Globus pallidus (tissue), 1 donor: Measurements from ENCODE around the gene SH3BP5.

ENCODE experiments used
- DNase-seq: peaks from one replicate; pipeline ENCODE4 v3.0.0-alpha.2; 2015; ENCODE audit warnings: low spot score

The SH3BP5 gene

DNA sequence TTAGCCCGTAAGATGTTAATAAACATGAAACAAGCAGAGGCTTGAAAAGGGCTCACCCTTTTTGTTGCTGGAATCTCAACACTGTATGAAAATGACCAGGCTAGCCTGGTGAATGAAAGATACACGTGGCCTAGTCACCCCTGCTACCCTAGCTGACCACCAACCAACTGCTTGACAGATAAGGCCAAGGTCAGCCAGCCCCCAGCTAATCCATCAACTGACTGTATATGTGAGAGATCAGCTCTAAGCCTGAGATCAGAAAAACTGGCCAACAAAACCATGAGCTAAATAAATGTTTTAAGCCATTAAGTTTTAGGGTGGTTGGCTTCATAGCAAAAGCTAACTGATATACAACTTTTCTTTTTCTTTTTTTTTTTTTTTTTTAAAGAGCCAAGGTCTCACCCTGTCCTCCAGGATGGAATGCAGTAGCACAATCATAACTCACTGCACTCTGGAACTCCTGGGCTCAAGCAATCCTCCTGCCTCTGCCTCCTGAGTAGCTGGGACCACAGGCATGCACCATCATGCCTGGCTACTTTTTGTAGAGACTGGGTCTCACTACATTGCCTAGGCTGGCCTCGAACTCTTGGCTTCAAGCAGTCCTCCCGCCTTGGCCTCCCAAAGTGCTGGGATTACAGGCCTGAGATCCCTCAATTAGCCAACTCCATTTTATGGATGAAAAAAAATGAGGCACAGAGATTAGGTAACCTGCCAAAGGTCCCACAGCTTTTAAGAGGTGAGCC is 34.6 kb downstream of the SH3BP5 start:
- no peak for DNase-seq

DNA sequence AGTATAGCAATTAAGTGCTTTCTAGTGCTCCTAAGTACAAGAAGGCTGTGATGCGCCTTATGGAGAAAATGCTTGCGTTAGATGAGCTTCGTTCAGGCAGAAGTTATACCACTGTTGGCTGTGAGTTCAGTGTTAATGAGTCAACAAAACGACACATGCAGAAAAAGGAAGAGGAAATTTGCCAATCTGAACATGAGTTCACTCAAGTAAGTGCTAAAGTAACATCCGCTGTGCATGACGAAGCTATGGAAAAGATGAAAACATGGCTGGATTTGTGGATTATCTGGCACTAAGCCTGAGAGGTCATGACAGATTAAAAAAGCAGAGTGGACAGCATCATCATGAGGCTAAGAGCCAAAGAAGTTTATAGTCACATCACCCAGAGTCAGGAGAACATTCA is 36.9 kb downstream of the SH3BP5 start:
- no peak for DNase-seq

DNA sequence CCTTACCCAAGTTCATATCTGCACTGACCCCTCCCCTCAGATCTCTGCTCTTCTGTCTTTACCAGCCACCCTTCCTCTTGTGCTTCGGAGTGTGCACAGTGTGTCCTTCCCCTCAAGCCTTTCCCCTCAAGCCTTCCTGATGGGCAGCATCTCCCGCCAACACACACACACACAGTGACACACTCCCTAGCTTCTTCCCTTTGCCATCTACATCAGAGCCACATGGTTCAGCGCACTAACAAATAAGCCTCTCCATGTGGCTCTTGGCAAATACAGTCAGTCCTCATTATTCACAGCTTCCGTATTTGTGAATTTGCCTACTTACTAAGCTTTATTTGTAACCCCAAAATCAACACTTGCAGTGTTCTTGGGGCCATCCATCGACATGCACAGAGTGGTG is 37.5 kb downstream of the SH3BP5 start:
- DNase-seq, result no peak

DNA sequence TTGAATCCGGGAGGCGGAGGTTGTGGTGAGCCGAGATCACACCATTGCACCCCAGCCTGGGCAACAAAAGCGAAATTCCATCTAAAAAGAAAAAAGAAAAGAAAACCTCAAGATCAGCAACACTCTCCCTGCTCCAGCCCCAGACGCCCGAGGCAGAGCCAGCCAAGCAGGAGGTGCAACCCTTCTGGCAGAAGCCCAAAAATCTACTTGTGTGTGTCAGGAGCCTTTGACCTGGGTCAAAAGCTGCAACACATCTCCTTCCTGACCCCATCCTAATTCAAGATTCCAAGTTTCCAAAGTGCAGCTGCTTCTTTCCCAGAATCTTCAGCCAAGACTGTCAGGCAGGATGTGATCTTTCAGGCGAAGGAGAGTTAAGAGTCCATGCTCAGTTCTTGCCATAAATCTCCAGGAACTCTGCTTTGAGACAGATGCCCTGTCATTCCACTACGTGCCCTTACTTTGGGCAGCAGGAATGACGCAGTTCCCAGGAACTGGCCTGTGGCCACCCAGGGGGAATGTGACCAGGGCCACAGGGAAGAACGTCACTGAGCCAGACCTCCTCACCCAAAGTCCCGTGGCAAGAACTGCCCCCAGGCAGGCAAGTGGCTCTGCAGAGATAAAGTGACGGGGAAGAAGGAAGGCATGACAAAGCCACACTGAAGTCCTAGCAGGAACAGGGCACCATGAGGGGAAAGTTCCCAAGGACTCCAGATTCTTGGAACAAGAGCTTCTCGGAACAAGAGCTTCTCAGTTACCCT is 39.4 kb downstream of the SH3BP5 start:
- no peak for DNase-seq

DNA sequence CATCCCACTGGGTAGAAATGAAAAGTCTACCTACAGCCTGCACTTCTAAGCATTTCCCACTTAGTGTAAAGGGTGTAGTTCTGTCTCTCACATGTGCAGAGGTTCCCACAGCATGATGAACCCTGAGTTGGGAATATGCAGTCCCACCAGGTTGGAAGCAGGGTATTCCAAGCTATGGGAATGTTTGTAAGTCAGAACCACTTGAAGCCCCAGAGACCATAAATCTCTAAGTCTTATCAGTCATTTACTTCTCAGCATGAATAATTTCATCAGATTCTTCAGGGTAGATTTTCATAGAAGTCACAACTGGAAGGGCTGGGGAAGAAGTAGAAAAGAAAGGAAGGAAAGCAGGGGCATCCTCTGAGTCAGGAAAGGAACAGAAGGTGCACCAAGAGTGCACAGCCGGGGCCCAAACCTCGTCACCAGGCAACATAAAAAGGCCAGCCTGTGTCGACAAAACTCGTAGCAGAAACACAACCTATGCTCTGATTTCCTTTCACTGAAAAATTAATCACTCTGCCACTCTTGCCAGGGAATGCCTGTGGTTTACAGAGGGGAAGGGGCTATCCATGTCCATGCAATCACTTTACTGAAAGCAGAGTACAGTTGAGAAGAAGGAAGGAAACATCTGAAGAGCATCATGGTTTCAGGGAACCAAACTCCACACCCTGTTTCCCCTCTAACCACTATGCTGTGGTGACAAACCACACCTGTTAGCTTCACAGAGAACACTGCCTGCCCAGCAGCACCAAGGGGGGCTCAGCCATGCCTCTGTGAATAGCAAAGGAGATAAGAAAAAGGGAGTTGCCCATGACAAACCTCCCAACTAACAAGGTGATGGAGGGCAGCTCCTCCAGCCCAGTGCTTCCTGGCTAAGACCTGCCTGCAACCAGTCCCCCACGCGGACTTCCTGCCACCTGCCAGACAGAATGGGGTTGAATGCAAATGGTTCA is 40.5 kb downstream of the SH3BP5 start:
- no peak for DNase-seq

DNA sequence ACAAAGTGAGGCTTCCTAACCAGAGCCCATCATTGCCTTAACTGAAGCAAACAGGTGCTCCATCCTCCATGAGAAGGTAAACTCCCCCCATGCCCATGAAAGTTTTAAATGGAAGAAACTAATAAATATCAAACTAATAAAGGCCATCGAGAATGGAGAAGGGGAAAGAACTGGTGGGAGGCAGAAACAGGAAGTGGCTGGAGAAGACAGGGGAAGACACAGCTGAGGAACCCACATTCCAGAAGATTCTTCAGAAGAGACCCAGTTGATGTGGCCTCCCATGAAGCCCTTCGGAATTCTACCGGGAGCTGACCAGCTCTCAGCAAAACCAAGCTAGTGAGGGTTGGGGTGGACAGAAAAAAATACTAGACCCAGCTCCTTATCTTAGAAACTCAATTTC is 41.6 kb downstream of the SH3BP5 start:
- no peak for DNase-seq

DNA sequence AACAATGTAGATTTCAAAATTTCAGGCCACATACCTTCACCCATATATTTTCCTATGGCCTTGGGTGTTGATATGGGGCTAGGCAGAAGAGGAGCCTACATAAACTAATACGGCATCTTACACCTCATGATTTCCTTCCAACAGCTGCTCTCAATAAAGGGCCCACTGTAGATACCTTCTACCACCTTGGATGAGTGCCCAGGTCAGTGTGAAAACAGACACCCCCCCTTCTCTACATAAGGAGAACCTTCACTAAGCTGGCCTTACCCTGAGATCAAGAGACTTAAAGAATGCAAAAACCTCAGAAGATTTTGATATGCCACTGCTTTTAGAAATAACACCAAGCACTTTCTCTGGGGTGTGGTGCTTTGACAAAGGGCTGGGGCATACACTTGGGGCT is 42.7 kb downstream of the SH3BP5 start:
- DNase-seq, result no peak

DNA sequence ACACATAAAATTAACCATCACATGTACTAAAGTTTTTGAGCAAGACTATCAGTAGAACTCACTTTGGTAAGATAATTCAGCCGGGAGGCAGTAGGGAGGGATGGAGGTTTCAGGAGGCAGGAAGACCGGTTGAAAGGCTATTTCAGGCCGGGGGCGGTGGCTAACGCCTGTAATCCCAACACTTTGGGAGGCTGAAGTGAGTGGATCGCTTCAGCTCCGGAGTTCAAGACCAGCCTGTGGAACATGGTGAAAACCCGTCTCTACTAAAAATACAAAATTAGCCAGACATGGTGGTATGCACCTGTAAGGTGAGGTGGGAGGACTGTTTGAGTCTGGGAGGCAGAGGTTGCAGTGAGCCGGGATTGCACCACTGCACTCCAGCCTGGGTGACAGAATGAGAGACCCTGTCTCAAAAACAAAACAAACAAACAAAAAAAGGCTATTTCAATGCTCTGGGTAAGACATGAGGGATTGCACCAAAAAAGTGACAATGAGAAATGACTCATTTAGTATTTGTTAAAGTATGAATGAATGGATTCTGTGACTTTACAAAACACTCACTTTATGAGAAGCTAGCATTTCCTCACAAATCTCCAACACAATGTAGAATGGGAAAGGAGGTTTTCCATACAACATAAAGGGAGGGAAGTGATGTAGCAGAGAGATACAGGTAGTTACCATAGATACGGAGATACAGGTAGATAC is 43.9 kb downstream of the SH3BP5 start:
- DNase-seq, result no peak

DNA sequence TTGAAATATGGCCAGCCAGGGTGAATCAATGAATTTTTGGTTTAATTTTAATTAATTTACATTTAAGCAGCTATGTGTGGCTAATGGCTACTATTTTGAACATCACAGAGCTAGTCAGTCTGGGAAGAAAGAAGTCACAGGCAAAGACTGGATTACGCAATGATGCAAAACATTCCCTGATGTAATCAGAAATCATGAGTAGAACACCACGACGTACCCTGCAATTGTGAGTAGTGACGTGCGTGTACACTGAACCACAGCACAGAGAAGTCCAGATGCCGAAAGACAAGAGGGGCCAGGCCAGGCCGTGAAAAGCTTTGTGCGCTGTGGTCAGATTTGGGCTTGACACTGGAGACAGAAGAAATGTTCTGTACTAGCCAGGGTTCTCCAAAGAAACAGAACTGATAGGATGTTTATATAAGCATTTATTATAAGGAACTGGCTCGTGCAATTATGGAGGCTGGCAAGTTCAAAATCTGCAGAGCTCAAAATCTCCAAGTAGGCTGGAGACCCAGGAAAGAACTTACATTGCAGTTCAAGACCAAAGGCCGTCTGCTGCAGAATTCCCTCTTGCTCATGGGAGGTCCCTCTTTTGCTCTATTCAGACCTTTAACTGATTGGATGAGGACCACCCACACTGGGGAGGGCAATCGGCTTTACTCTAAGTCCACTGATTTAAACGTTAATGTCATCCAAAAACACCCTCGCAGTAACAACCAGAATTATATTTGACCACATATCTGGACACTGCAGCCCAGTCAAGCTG is 44.6 kb downstream of the SH3BP5 start:
- DNase-seq, result no peak

DNA sequence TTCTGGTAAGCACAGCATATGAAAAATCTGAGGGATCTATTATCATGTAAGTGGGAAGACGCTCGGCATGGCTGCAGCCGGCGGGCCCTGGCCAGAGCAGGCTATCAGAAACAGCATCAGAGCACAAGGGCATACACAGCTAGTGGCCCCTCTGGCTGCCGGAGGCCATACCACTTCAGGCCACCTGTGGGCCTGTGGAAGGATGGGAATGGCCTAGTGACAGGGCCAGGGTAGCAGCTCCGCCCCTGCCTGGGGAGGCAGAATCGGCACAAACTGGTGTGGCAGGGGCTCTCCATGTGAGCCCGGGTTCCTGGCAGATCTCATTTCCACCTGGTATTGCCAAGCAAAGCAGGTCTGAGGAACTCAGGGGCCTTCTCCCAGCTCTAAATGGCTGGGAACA is 46.4 kb downstream of the SH3BP5 start:
- no peak for DNase-seq

DNA sequence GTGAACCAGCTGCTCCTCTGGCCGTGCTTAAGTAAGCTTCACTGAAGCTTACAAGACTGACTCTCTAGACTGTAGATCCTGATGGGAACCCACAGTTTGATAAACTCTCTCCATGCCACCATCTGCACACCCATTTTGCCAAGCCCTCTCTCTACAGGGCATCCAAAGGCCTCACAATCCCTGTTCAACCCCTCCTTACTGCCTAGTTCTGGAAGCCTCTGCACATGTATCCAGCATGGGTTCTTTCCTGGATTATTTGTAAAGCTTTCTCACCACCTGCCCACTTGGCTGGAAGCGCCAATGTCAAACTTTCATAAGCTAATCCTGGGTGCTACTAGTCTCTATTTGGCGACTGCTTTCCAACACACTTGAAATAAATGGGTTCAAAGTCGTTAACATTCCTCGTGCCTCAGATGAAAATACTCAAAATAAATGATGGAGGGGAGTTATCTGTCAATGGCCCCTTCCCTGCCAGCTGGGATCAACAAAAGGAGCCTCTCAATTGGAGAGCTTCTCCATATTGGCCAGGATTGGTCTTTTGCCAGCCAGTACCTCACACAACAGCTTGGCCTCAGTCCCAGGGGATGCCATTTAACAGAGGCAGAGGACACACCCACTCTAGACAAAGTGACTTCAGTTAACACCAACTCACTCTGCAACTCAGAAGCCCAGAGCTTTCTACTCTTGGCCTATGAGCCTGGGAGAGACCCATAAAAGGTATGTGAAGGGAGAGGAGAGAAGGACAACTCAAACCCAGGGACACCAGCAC is 48.1 kb downstream of the SH3BP5 start:
- DNase-seq, result peak; percentile 29

DNA sequence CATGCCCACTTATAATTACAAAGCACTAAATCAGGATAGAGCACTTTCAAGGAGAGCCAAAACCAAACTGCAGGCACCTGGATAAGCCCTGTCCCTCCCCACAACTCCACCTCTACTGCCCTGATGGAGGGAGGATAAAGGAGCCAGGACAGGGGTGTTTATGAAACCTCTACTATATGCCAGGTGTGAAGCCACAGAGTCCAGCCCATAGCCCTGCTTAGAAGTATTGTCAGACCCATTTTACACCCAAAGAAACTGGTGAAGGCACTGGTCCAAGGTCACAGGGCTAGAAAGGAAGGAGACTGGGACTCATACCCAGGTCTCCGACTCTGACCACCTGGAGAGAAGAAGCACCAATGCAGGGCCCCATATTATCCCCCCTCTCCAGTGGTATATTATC is 48.7 kb downstream of the SH3BP5 start:
- DNase-seq, result no peak

DNA sequence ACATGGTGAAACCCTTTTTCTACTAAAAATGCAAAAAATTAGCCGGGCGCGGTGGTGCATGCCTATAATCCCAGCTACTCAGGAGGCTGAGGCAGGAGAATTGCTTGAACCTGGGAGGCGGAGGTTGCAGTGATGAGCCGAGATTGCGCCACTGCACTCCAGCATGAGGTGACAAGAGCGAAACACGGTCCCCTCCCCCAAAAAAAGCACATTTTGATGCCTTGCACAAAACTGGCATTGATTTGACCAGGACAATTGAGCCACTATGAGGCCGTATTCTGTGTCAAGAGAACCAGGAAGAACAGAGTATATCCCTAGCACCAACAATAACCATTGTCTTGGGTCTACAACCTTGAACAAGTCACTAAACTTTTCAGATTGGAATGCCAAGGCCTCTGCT is 50.6 kb downstream of the SH3BP5 start:
- peak; percentile 80 for DNase-seq

DNA sequence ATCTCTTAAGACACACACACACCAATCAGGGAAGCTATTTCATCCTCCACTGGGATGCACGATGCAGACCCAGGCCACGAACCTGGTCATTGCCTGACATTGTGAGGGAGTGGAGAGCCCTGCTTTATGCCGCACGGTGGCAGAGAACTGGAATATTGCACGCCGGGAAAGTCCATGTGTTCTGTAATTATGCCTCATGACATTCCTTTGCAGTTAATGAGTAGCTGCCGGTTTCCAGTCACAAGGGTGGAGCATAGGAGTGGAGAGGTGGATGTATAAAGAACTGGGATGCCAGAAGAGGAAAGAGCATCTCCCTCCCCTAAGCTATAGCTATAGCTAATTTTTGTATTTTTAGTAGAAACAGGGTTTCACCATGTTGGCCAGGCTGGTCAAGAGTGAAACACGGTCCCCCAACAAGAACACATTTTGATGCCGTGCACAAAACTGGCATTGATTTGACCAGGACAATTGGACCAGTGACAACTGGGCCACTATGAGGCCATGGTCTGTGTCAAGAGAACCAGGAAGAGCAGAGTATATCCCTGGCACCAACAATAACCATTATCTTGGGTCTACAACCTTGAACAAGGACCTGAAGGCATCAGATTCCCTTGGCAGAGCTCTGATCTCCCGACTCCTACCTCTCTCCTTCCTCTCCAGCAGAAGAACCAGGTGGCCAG is 51.4 kb downstream of the SH3BP5 start:
- peak; percentile 45 for DNase-seq

DNA sequence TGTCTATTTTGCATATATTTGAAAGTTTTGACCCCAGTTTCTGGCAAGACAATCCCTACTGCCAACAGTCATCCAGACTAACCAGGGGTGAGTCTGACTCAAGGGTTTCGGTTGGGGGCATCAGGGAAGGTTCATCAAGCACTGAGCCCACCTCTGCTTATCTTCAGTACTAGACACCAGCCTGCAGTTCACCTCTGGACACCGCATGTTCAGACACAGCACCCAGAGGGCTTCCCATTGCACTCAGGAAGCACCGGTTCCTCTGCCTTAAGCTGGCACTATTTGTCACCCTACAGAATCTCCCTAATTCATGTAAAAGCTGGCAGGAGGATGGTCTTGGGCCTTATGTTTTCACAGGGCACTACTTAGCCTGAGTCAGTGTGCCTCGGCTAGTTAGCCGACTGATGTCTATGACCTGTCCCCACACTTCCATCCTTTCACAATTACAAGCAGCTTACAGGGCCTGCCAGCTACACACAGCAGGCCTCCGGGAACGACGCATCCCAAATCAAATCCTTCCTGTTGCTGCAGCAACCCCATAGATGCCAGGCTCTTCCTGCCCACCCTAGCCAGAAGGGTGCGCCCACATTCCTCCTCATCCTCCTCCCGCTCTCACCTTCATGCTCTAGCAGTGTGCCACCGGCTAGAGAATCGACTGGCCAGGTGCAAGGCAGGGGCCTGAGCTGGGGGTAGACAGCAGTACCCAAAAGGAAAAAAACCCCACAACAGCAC is 52.5 kb downstream of the SH3BP5 start:
- DNase-seq, result peak; percentile 16

DNA sequence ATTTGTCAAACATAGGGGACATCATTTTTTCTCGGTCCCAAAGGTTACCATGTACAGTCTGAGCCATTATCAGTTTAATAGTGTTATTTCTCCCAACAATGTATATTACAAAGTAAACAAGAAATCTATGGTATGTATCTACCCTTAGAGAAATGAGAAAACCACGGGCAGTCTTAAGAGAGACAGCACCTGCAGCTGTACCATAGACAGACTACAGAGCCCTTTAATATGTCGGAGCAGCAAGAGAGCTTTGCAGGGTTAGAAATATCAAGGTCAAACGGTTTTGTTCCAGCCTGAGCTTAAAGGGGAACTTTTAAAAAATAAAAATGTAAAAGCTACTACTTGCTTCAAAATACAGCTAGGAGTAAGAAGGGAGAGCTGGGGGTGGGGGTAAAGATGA is 53.2 kb downstream of the SH3BP5 start:
- no peak for DNase-seq

DNA sequence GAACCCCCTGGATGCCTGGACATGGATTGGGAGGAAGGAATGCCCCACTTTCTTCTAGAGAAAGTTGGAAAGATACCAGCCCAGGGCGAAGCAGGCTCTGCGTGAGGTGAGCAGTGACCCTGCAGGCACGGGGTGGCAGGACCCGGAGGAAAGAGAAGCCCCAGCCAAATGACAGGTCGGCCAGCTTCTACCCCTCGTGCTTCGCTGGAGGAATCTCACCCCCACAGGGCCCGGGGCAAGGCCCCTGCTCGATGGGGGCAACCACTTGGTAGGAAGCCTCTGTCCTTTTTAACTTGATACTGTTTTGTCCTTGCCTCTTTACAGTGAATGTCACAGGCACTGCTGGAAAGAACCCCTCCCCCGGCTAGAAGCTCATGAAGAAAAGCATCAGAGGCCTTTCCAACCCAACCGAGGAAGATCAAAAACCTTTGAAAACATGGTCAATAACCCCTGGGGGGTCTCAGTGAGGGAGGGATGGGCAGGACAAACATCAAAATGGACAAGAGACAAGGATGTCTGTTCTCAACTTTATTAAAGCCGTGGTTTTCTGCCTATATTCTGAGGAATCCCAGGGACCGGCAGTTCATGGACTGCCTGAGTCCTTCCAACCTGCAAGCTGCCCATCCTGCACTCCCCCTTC is 54.4 kb downstream of the SH3BP5 start:
- no peak for DNase-seq

DNA sequence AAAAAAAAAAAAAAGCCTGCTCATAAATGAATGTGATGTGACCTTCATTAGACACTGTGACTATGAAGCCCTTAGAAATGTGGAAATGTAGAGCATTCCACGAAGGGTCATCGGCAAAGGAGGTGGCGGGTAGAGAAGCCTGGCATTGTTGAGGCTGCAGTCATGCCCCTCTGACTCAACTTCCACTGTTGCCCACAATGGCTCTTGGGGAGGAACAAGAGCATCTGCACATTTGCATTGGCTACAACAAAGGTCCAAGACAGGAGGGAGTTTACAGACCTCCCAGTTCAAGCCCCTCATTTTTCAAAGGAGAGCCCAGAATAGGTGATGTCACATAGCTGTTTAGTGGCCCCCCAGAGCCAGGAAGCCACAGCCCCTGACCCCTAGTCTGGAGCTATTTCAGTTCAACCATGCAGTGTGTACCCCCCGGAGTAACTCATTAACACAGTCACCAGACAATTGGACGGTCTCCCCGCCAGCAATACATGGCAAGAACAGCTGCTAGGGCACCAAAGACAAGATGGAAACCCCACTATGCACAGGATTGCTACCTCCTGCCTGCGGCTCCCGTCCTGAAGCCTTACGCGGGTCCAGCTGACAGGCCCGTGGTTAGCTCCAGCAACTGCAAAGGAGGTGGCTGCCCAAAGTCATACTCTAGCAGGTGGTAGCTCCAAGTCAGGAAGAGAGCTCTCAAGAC is 56.2 kb downstream of the SH3BP5 start:
- peak; percentile 61 for DNase-seq
